NCI-H524 (cell line): ENCODE measurements around the gene TAS1R3.

Experiments used
- DNase-seq, 2 experiments: peaks; one replicate each; lab custom pipeline; 2025; lab: John Stamatoyannopoulos, UW

The TAS1R3 gene

GRCh38 chr1:1340185-1340584, 9.1 kb downstream of the TAS1R3 start:
- no peak for DNase-seq

- no peak for DNase-seq
Observed at GRCh38 chr1:1340791-1341548, 9.9 kb downstream of the TAS1R3 start.

- no peak for DNase-seq
Observed at GRCh38 chr1:1341549-1342021, 10.5 kb downstream of the TAS1R3 start.

- DNase-seq = no peak
Observed at GRCh38 chr1:1342061-1342562, 11.0 kb downstream of the TAS1R3 start.

GRCh38 chr1:1342584-1343115, 11.6 kb downstream of the TAS1R3 start:
- no peak for DNase-seq

- DNase-seq = no peak
Observed at GRCh38 chr1:1343811-1344421, 12.8 kb downstream of the TAS1R3 start.

GRCh38 chr1:1344655-1345361, 13.7 kb downstream of the TAS1R3 start:
- DNase-seq = no peak

GRCh38 chr1:1345384-1345783, 14.3 kb downstream of the TAS1R3 start:
- DNase-seq = no peak

- DNase-seq = no peak
Observed at GRCh38 chr1:1345860-1346500, 14.9 kb downstream of the TAS1R3 start.

- DNase-seq = no peak
Observed at GRCh38 chr1:1346501-1346890, 15.4 kb downstream of the TAS1R3 start.

- no peak for DNase-seq
Observed at GRCh38 chr1:1347026-1347595, 16.0 kb downstream of the TAS1R3 start.

- DNase-seq = no peak
Observed at GRCh38 chr1:1347663-1348419, 16.8 kb downstream of the TAS1R3 start.

GRCh38 chr1:1348420-1349255, 17.6 kb downstream of the TAS1R3 start:
- DNase-seq = no peak

- DNase-seq = peak; percentile 24 to 48
Observed at GRCh38 chr1:1349256-1350012, 18.4 kb downstream of the TAS1R3 start, which contains the start of gene DVL1. Gene DVL1, minus strand, starts transcription at chr1:1349418. Its CDS starts 353 bp downstream, at chr1:1349065.

GRCh38 chr1:1351511-1352427, 20.7 kb downstream of the TAS1R3 start:
- DNase-seq = no peak

GRCh38 chr1:1352786-1353388, 21.8 kb downstream of the TAS1R3 start:
- DNase-seq = peak; percentile 28 to 69

- DNase-seq = no peak
Observed at GRCh38 chr1:1353389-1354151, 22.5 kb downstream of the TAS1R3 start.
